Caki2 (cell line): ENCODE measurements around the gene TTC39C. TPM values are rescaled to one million over a fixed set of nuclear protein-coding genes. Genes with fewer than 3 reads are reported as not detected.

Experiments
- DNase-seq: peaks from one replicate; pipeline ENCODE4 v3.0.0-alpha.2; 2015; ENCODE audit warnings: low read depth
- in situ Hi-C: cut with HindIII; loops from 2 replicates; pipeline ENCODE4 v1.10.0; 2016; ENCODE audit warnings: low sequenced_read_pairs, low pct_unique_long_range_greater_than_20kb, mixed read lengths
- total RNA-seq: library from RNA; depleted of rRNA; stranded (reverse); fragments of >200 nt; shearing (Covaris generic); gene quantifications from 2 replicates; pipeline ENCODE4 v1.2.3, GENCODE V29; 2014; ENCODE audit warnings: low replicate concordance

The TTC39C gene
- total RNA-seq, 1 experiment from 2014 or later, result 9.8 TPM

DNA sequence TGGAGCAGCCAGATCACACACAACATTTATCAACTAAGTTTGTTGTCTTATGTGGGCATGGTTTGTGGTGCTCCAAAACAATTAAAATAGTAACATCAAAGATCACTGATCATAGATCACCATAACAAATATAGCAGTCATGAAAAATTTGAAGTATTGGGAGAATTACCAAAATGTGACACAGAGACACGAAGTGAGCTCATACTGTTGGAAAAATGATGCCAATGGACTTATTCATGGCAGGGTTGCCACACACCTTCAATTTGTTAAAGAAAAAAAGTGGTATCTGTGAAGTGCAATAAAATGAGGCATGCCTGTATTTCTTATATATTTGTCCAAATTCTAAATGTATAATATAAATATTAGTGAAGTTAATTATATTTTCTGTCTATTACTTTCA is 81.4 kb downstream of the TTC39C start:
- no peak for DNase-seq
- in situ Hi-C loops, result no loop called here

DNA sequence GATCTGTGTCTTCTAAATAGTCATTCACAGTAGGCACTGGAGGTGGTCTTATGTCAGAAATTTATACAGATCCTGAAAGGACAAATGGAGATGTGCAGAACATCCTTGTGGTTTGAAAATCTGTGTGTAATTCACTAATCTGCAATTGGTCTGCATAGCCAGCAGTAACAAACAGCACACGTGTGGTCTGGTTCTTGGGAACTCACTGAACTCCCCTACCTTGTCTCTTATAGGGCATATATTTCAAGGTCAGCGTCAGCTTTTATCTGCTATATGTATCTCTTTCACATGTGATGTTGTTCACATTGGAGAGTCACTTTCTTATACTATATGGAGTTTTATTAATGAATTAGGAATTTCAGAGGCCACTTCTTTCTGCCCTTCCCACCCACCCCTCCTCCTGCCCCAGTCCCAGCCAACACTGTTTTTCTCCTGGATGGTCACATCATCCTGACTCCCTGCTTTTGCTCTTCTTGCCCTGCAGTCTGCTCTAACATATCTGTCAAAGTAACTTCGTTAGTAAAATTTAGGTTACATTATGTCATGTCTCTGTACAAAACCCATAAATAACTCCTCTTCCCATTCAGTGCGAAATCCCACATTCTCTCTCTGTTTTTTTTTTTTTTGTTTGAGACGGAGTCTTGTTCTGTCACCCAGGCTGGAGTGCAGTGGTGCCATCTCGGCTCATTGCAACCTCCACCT is 88.9 kb downstream of the TTC39C start:
- no peak for DNase-seq
- in situ Hi-C loops, result no loop called here

DNA sequence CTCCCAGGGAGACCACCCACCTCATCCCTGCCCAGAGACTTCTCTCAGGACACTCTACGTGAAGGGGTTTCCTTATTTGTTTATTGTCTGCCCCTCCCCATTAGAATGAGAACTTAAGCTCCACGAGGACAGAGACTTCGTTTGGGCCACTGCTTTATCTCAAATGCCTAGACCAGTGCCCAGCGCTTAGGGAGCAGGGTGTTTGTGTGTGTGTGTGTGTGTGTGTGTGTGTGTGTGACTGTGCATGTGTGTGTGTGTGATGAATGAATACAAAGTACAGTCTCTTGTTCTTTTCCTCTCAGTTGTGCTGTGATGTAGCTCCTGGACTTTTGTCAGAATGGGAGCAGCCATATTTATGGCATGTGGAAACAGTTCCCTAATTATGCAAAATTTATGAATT is 89.9 kb downstream of the TTC39C start:
- no peak for DNase-seq
- in situ Hi-C loops, result no loop called here

DNA sequence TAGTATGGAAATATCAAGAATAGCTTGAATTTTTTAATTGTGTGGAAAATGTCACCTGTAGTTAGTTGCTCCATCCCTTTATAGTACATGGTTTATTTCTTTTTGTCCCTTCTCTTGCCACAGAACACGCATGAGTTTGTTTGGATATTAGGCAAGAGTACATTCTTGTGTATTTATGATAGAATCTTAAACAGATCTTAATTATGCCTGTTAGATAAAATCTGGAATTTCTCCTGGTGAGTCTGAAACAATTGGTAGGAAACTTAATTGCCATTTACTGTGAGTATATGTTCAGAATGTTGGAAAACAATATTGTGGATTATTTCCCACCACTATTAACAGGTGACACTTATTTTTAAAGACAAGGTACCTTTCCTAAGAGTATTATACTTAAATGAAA is 94.1 kb downstream of the TTC39C start:
- DNase-seq, result no peak
- in situ Hi-C loops, result no loop called here

DNA sequence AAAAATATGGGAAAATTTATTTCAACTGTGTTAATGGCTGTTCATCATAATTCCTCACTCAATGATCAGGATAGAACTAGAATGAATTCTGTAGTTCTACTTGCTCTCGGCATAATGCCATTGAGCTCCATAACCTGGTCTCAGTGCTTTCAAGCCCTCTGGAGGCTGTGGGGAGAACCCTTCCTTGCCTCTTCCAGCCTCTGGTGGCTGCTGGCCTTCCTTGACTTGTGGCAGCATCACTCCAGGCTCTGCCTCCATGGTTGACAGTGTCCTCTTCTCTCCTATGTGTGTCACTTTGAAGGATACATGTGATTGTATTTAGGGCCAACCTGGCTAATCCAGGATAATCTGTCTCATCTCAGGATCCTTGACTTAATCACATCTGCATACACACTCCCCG is 97.4 kb downstream of the TTC39C start:
- DNase-seq, result no peak
- in situ Hi-C loops, result no loop called here

DNA sequence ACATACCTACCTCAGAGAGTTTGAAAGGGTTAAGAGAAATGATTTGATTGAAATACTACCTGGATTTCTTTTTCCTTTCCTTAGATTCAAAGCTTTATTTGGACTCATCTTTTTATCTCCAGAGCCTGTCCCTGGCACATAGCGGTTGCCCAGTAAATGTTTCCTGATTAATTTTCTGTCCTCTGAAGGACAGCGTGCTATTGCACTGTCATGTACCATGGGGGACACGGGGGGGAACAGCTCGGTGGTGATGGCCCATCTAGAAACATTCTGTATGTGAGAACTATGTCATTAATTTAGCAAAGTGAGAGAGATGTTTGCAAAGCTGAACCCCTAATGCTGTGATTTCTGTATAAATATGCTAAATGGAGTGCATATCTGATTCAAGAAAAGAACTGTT is 97.9 kb downstream of the TTC39C start:
- in situ Hi-C loops, result no loop called here
- DNase-seq, result no peak

DNA sequence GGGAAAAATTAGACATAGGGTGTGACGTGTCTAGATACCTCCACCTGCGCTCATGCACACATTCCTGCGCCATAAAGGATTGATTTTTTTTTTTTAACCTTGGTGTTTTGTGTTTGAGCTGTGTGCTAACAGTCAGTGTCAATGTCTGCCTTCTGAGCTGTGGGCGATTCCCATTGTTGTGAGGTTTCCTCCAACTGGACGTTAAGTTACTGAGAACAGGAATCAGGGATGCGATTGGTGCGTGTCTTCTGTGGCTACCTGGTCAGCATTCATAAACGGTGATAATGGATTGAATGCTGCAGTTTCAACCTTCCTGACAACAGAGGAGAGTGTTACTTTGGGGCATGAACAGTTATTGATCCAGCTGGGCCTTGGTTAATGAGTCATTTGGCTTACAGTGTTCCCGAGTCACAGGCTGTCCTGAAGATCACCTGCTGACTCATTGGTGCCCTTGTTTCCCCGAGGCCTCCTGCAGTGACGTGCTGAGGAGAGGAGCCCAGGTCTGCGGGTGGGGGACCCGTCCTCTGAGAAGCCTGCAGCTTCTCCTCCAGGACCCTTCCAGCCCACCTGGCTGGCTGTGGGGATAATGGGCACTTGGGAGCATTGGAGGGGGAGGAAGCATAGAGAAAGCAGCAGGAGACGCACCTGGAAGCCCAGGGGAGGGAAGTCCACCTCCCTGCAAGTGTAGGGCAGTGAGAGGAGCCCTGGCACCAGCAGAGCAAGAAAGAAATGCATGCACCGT is 98.5 kb downstream of the TTC39C start:
- in situ Hi-C loops, result no loop called here
- DNase-seq, result peak; percentile 50

DNA sequence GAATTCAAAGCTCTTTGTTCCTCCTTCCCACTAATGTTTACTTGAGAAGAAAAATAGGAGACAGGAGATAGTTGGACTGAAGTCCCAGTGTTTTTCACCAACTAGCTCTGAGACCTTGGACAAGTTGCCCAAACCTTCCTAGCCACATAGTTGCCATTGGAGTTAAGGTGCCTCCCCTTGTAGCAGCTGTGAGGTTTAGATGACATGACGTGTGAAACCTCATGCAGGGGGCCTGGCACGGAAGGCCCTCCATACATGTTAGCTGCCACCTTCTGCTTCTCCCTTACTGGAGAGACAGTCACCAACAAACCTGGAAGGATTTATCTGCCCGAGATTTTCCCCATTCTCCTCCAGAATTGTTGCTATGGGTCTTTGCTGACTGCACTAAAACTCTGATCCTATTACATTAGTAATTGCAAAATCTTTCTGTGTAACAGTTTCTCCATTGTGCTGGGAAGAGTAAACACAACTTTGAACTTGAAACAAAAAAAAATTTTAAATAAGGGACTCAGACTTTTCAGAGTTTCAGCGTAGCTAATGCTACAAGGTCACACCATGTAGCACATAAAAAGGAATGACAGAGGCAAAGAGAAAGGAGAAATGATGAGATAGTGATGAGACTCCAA is 100.5 kb downstream of the TTC39C start:
- no peak for DNase-seq
- in situ Hi-C loops, result no loop called here

DNA sequence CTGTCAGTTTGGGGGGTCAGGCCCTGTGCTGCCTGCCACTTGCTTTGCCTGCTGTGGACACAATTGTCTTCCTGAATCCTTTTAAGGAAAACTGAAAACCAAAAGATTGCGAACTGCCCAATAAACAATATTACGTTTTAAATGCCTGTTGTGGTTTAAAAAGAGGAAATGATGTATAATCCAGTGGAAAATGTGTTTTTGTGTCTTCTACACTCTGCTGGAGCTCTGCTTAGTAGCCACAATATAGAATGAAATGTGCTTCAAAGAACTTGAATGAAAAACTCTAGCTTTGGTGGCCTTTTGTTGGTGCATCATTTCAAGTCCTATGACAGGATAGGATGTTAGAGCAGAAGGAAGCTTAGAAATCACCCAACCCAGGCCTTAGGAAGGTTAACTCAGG is 101.1 kb downstream of the TTC39C start:
- in situ Hi-C loops, result no loop called here

DNA sequence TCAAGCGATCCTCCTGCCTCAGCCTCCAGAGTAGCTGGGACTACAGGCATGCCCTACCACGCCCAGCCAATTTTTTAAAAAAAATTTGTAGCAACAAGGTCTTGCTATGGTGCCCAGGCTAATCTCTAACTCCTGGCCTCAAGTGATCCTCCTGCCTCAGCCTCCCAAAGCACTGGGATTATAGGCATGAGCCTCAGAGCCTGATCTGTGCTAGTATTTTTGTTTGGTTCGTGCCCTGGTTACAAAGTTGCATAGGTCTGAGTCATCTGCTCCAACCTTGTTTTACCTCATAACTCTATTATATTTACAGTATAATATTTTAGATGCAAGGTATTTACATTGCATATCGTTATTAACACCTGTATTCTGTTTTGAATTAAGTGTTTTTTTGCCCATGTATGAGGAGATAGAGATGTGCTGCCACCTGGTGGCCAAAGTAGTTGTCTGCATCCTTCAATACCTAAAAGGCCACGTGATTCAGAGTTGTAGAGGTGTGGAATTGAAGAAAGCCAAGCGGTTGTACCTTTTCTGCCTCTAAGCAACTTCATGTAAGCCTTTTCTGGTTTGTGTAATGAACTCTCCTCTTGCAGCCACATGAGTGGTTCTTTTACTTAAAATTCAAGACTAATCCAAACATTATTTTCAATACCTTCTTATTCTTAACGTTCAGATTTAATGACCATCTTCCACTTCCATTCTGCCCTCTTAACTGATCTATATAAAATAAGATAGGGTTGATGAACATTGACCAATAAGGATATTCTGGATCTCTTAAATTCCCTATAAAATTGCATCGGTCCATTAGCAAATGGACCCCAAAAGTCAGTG is 104.4 kb downstream of the TTC39C start:
- DNase-seq, result peak; percentile 38
- in situ Hi-C loops, result no loop called here

More for the DNA sequence above, 101.1 kb downstream of the TTC39C start:
- DNase-seq, result no peak

DNA sequence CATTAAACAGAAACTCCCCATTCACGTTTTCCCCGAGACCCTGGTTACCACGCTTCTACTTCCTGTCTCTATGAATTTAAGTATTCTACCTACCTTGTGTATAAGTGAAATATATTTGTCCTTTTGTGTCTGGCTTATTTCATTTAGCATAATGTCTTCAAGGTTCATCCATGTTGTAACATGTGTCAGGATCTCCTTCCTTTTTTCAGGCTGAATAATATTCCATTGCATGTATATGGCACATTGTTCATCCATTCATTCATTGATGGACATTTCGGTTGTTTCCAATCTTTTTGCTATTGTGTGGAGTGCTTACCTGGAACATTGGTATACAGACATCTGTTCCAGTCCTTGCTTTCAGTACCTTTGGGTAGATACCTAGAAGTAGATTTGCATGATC is 106.1 kb downstream of the TTC39C start:
- no peak for DNase-seq
- in situ Hi-C loops, result no loop called here

DNA sequence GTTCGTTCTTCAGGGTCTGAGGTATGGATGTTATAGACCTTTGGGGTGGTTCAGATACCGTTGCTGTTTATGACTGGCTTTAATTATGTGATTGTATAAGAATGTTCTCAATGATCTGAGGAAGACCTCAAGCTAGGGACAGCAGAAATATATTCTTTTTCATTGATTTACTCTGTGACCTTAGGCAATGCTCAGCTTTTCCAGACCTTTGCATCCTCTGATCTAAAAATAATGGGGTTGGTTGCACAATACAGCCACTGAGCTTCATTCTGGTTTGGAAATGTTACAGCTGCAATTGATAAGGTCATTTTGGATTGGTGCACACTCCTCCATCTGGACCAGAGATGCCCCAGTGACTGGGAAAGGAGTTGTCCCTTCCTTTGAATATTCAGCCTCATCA is 107.1 kb downstream of the TTC39C start:
- in situ Hi-C loops, result no loop called here
- no peak for DNase-seq

DNA sequence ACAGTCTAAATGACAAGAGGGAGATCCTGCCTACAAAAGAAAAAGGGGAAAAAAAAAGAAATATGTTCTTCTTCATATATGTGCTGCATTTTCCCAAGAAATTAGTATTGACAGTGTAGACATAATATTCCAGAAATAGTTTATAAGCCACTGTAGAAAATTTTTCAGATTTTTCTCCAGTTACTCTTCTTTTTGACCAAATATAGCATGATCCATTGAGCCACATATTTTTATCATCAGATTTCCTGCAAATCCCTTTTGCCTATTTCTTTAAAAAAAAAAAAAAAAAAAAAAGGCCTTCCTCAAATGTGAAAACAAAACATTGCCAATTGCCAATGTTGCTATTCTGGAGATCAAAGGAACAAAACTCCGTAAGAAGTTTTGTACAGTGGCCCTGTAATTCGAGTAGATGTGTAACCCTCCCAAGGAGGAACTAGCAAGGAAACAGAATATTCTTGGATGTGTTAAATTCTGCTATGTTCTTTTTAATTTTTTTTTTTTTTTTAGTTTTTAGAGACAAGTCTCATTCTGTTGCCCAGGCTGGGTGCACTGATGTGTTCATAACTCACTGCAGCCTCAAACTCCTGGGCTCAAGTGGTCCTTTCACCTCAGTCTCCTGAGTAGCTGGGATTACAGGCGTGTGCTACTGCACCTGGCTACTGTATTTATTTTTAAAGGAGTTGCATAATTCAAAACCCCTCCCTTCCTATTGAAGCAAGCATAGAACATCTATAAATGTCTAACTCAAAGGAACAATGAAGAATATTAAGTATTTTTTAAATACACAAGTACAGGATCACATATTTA is 111.8 kb downstream of the TTC39C start:
- no peak for DNase-seq
- in situ Hi-C loops, result no loop called here

DNA sequence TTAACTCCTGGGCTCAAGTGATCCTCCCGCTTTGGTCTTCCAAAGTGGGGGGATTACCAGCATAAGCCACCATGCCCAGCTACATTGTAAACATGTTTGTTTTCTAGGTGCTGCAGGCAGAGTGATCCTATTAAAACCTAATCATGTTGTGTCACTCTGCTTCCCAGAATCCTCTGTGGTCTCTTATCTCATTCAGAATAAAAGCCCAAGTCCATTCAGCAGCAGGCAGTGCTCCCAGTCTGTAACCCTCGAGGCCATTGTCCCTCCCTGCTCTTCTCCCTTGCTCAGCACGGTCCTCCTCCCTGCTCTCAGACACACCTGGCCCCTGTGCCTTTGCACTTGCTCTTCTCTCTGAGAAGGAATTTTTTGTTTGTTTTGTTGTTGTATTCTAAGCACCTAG is 113.2 kb downstream of the TTC39C start:
- DNase-seq, result no peak
- in situ Hi-C loops, result no loop called here

DNA sequence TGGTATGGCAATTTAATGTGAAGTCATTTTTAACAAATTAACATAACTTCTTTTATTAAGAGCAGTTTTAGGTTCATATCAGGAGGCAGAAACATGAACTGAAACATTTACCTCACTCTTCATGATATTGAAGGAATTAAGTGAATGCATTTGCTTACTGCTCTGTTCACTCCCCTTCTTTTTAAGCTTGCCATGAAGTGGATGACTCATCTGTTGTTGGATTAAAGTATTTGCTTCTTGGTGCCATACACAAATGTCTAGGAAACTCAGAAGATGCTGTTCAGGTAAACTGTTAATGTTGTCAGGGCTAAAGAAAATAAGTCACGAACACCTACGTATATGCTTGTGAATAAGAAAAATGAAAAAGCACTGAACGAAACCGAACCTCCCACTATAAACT is 114.1 kb downstream of the TTC39C start:
- DNase-seq, result no peak
- in situ Hi-C loops, result no loop called here

DNA sequence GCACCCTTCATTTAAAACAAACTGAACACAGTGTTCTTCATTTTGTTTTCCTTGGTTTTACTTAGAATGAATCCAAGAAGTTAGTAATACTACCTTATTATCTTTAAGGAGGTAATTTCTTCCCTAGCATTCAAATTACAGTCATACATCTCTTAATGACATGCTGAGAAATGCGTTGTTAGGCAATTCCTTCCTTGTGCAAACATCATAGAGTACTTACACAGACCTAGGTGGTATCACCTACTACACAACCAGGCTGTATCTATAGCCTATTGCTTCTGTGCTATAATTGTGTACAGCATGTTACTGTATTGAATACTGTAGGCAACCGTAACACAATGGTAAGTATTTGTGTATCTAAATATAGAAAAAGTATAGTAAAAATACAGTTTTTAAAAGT is 115.9 kb downstream of the TTC39C start:
- no peak for DNase-seq
- in situ Hi-C loops, result no loop called here

DNA sequence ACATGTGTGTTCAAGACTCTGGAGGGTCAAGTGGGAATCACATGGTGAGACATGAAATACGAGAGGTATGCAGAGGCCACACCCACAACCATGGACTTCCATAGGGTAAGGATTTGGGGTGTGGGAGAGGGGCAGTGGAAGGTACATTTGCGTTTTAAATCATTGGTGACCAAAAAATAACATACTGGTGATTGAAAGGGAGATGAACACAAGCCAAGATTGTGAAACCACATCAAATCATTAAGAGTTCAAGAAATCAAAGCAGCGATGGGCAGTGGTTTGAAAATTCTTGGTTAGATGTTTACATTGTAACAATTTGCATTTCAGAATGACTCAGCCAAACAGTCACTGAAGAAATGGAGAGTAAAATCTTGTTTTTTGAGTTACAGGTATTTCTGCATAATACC is 122.4 kb downstream of the TTC39C start:
- DNase-seq, result peak; percentile 75
- in situ Hi-C loops, result no loop called here

DNA sequence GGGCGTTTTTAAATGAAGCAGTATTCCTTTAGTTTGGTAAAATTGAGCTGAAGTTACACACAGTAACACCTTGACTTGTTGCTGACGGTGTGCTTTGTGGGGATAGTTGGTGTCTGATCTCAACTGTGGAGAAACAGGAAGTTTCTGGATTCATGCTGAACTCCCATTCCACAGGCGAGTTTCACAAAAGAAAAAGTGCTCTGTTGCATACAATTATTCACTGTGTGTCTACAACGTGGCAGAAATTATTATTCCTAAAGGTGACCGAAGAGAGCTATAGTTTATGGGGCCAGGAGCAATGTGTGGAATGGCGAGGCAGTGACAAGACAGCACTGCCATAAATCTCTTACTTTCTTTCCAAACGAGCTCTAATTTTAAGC is 123.8 kb downstream of the TTC39C start:
- DNase-seq, result no peak
- in situ Hi-C loops, result no loop called here
